Measurements from ENCODE around the gene GSX2. TPM values are rescaled to one million over a fixed set of nuclear protein-coding genes. Genes with fewer than 3 reads are reported as not detected.
A peak's percentile ranks its signal among the peaks of the same experiment; 100 is the strongest.

Gene GSX2
- total RNA-seq, 2 donors from 2014 or later = not detected

DNA sequence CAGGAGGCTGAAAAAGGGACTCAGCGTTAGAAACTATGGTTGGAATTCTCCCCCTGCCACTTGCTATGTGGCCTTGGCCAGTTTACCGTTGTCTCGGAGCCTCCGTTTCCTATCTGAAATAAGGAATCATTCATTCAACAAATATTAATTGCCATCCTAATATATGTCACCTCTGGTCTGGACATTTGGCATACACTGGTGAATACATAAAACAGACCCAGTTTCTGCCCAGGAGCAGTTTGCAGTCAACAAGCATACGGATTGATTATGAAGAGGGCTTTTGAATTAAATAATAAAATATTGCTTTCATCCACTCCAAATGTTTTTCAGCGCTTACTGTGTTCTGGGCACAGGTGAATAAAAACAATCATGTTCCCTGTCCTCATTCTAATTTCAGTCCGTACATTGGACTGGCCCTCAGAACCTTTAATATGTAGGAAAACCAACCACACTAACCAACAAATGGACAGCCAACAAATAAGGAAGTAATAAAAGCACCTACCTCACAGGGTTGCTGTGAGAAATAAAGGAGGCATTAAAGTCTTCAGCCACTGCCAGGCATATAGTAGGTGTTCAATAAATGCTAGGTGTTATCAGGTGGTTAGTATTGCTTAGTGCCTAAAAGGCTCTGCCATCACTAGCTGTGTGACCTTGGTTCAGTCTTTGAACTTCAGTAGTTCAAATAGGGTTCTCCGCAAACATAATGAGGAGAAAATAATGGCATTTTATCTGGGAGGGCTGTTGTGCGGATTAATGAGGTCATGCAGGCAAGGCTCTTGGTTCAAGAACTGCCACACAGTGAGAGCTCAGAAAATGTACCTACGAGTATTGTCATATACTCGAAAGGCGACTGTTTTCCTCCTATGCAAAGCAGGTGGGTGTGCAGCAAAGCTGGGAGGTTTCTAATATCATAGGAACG is 7.3 kb upstream of the GSX2 start:
- H3K27me3 Mint-ChIP-seq = peaks cover 66% of the 10 kb centered on the region
- no peak for ATAC-seq (replicated peaks)
- H3K27ac Mint-ChIP-seq = no peak overlapping the region
- H3K4me1 Mint-ChIP-seq = peaks cover 16% of the 10 kb centered on the region
- peaks cover 5% of the 10 kb centered on the region for H3K36me3 Mint-ChIP-seq (ENCODE audit: low read depth)
- H3K9me3 Mint-ChIP-seq = peaks cover 4% of the 10 kb centered on the region
- H3K4me3 Mint-ChIP-seq = peak overlapping the region; percentile 87

DNA sequence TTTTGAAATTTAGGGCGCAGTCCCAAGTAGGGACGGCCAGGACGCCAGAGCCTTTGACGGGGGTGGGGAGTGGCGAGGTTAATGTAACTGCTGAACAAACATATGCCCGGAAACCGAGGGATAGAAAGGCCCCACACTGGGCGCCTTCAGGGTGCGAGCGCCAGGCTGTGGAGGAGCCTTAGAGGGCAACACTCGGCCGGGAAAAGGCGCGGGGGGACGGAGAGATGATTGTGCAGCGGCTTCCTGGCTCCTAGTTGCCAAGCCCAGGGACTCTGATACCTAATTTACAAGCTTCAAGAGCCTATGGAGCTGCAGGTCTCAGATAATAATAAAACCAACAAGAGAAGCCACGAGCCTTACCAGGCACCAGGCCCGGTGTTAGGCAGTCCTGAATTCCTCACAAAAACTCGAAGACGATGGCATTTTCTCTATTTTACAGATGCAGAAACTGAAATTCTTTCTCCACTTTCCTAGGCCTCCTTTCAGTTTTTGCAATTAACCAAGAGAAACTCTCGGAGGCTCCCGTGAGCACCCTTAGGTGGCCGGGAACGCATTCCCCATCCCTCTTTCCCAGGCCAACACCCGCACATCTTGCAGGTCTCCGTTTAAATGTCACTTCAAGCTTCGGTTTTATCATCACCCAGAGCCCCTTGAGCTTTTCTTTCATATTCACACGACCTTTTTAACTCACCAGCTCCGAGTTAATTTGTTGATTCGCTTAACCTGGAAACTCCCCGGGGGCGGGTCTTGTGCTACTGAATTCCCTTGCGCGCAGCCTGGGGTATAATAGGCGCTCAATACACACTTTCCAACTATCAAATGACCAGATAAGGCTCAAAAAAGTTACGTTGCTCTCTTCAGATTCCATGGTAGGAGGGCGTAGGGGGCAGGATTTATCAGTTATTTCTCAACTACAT is 6.4 kb upstream of the GSX2 start:
- H3K27ac Mint-ChIP-seq = no peak overlapping the region
- peaks cover 5% of the 10 kb centered on the region for H3K36me3 Mint-ChIP-seq (ENCODE audit: low read depth)
- ATAC-seq (replicated peaks) = no peak
- peaks cover 16% of the 10 kb centered on the region for H3K4me1 Mint-ChIP-seq
- peak overlapping the region; percentile 87 for H3K4me3 Mint-ChIP-seq
- peaks cover 73% of the 10 kb centered on the region for H3K27me3 Mint-ChIP-seq
- peaks cover 4% of the 10 kb centered on the region for H3K9me3 Mint-ChIP-seq

DNA sequence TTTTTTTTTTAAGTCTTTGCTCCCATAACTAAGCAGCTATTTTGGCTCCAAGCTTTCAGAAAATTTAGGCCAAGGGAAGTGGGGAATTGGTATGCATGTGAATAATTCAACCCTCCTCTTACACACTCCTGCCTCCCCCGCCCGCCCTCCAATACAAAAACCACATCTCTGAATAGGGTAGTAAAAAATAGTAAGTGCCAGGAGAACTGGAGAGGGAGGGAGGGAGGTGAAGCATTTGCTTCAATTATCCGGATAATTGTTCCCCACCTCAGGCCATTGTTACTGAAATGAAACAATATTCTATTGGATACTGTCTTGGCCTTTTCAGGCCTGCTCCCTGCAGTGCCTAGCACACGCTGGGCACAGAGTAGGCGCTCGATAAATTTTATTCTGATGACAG is 5.5 kb upstream of the GSX2 start:
- H3K4me1 Mint-ChIP-seq = peaks cover 16% of the 10 kb centered on the region
- peaks cover 5% of the 10 kb centered on the region for H3K36me3 Mint-ChIP-seq (ENCODE audit: low read depth)
- peaks cover 79% of the 10 kb centered on the region for H3K27me3 Mint-ChIP-seq
- H3K4me3 Mint-ChIP-seq = no peak overlapping the region
- peaks cover 4% of the 10 kb centered on the region for H3K9me3 Mint-ChIP-seq
- no peak overlapping the region for H3K27ac Mint-ChIP-seq
- ATAC-seq (replicated peaks) = no peak

DNA sequence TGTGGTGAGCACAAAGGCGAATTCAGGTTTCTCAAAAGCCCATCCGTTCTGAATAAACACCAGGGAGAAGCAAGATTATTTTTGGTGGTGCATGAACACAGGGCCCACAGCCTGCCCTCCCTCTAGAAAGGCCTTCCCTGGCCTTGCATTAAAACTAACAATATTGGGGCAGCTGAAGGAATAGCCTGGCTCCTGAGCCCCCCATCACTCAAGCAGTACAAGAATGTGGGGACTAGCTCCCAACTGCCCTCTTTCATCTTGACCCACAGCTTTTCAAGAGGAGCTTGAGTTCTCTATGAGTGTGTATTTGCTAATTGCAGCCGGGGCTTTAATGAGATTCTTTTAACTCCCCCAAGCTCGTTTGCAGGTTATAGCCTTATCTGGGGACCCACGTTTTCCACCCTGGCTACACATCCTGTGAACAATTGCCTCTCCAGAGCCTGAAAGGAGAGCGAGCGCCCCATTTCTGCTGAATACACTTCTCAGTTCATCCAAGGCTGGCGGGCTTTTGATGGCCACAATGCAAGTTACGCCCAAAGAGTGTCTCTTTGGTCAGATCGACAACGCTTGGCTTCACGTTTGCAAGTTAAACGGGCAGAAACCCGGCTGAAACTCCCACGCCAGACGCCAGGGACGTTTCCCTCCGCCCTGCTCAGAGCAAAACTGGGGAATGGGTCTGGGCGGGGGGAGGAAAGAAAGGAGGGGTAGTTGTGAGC is 4.7 kb upstream of the GSX2 start:
- peaks cover 16% of the 10 kb centered on the region for H3K4me1 Mint-ChIP-seq
- no peak for ATAC-seq (replicated peaks)
- peaks cover 82% of the 10 kb centered on the region for H3K27me3 Mint-ChIP-seq
- peaks cover 4% of the 10 kb centered on the region for H3K9me3 Mint-ChIP-seq
- no peak overlapping the region for H3K4me3 Mint-ChIP-seq
- no peak overlapping the region for H3K27ac Mint-ChIP-seq
- H3K36me3 Mint-ChIP-seq (ENCODE audit: low read depth) = peaks cover 5% of the 10 kb centered on the region

DNA sequence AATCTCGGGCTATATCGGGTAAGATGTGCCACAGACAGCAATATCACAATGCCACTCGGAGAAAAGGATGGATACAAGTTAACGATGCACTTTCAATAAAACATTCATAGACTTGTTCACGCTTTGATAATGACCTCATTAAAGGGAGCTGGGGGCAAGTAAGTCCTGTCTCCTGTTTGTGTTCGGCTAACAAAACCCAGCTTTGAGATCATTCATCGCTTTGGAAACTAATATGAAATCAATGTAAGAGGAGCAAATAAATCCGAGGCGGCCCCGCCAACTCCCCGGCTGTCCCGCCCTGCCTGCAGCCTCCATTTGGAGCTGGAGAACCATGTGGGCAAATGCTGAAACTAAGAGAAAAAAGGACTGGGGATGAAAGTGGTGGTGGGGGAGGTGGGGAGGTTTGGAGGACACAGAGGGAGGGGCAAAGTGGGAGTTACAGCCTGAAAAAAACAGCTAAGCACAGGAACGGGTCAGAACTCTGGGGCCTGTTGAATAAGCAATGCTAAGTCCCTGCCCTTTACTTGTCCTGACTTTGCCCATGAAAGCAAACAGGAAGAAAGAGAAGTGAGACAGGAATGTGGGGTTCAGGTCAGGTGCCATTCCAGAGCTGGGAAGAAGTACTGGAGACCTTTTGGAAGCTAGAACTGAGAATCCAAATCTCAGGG is 3.5 kb upstream of the GSX2 start:
- ATAC-seq (replicated peaks) = no peak
- Mint-ChIP-seq H3K27ac (no peak overlapping the region), H3K36me3 (ENCODE audit: low read depth) (peaks cover 5% of the 10 kb centered on the region), H3K4me1 (peaks cover 12% of the 10 kb centered on the region), H3K9me3 (peaks cover 4% of the 10 kb centered on the region), H3K4me3 (no peak overlapping the region), H3K27me3 (peaks cover 79% of the 10 kb centered on the region)

DNA sequence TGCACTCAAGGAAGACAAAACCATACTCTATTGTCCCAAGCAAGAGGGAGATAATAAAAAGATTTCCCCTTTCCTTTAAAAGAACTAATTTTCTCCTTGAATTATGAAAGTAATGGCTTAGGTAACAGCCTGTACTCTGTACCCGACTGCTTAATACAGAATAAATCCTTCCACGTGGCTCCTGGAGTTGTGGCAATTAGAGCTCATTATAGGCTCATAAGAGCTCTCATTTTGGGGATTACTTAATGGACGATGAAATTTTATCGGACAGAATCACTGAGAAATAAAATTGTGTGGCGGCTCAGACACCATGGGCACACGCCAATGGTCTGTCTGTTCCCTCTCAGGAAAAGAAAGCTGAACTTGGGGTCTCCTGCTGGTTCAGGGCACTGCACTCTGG is 2.8 kb upstream of the GSX2 start:
- H3K4me1 Mint-ChIP-seq = peaks cover 6% of the 10 kb centered on the region
- peaks cover 78% of the 10 kb centered on the region for H3K27me3 Mint-ChIP-seq
- no peaks in the 10 kb centered on the region for H3K9me3 Mint-ChIP-seq
- H3K27ac Mint-ChIP-seq = no peak overlapping the region
- no peak overlapping the region for H3K4me3 Mint-ChIP-seq
- H3K36me3 Mint-ChIP-seq (ENCODE audit: low read depth) = no peaks in the 10 kb centered on the region
- no peak for ATAC-seq (replicated peaks)

DNA sequence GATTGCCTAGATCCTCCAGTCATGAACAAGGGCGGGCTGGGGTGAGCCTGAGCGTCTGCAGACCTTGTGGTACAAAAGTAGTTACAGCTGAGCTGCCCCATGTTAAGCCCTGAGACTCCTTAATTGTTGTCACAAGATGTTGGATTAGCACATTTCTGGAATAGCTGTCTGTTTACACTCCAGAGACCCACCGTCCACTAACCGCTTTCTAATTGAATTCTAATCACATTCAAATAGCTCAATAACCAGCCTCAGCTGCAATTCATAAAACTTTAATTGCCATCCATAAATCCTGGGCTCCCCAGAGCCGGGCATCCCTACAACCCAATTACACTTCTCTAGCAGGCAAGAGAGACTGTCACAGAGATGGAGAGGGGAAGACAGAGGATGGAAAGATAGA is 1.6 kb upstream of the GSX2 start:
- Mint-ChIP-seq H3K27me3 (peaks cover 81% of the 10 kb centered on the region), H3K9me3 (no peaks in the 10 kb centered on the region), H3K4me1 (peaks cover under 1% of the 10 kb centered on the region), H3K27ac (no peak overlapping the region), H3K36me3 (ENCODE audit: low read depth) (no peaks in the 10 kb centered on the region), H3K4me3 (peak overlapping the region; percentile 47)
- no peak for ATAC-seq (replicated peaks)

DNA sequence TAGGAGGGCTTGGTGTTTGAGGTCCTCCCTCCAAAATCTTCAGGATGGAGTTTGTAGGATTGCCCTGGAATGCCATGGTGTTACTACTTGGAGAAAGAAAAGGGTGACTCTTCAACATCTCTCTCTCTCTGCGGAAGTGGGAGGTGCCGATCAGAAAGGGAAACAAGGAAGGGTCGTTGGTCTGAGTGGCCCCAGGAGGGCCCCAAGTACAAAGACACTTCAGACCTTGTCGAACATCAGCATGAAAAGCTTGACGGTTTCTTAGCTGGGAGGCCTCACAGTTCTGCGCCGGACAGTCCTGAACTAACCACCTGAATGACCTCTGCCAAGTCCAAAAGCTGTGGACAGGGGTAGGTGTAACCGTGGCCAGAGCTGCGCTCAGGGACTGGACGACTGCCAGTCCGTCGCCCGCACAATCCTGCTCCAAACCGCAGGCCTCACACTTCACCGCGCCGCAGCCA is 646 bp upstream of the GSX2 start:
- no peak for ATAC-seq (replicated peaks)
- no peaks in the 10 kb centered on the region for H3K9me3 Mint-ChIP-seq
- no peaks in the 10 kb centered on the region for H3K36me3 Mint-ChIP-seq (ENCODE audit: low read depth)
- H3K4me1 Mint-ChIP-seq = no peaks in the 10 kb centered on the region
- peak overlapping the region; percentile 47 for H3K4me3 Mint-ChIP-seq
- H3K27me3 Mint-ChIP-seq = peaks cover 77% of the 10 kb centered on the region
- H3K27ac Mint-ChIP-seq = no peak overlapping the region

DNA sequence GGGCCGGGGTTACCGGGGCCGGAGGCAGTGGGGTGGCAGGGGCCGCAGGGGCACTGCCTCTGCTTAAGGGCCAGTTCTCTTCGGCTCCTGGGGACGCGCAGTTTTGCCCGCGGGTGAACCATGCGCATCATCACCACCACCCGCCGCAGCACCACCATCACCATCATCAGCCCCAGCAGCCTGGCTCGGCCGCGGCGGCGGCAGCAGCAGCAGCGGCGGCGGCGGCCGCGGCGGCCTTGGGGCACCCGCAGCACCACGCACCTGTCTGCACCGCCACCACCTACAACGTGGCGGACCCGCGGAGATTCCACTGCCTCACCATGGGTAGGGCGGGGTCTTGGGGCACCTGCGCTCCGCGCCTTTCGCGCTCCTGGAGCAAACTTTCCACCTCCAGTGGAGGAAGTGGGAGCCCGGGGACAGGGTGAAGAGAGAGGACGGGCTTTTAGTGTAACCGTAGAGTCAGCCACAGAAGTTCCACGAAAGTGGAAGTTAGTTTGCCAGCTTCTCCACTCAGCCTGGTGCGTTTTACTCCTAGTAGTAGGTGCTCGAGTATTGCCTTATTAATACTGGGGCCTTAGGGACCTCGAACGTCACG is 729 bp downstream of the GSX2 start:
- peak; percentile 19 for ATAC-seq (replicated peaks)
- H3K9me3 Mint-ChIP-seq = no peaks in the 10 kb centered on the region
- H3K4me1 Mint-ChIP-seq = peaks cover 4% of the 10 kb centered on the region
- no peak overlapping the region for H3K27ac Mint-ChIP-seq
- peak overlapping the region; percentile 69 for H3K4me3 Mint-ChIP-seq
- H3K27me3 Mint-ChIP-seq = peaks cover 76% of the 10 kb centered on the region
- no peaks in the 10 kb centered on the region for H3K36me3 Mint-ChIP-seq (ENCODE audit: low read depth)

DNA sequence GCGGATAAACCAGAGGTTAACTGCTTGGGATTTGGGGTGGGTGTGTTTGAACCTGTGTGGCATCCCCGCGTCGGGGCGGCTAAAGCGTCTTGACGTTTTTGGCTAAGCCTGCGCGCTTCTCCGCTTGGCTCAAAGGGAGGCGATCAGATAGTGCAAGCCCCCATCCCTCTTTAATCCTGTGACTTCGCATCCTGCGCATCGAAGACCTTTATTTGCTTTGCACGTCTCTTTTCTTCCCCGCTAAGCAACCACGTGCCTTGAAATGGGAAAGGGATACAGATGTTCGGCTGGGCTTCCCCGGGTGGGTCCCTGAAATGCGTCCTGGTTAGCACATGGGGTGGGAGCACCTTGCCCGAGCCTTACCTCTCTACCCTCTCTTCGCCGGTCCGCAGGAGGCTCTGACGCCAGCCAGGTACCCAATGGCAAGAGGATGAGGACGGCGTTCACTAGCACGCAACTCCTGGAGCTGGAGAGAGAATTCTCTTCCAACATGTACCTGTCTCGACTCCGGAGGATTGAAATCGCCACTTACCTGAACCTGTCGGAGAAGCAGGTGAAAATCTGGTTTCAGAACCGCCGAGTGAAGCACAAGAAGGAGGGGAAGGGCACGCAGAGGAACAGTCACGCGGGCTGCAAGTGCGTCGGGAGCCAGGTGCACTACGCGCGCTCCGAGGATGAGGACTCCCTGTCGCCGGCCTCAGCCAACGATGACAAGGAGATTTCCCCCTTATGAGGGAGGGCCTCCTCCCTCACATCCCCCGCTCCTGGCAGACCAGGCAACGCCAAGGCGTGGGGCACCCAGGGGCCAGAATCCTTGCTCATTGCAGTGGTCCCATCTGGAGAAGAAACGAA is 1.5 kb downstream of the GSX2 start:
- Mint-ChIP-seq H3K36me3 (ENCODE audit: low read depth) (no peaks in the 10 kb centered on the region), H3K4me1 (peaks cover 4% of the 10 kb centered on the region), H3K27me3 (peaks cover 77% of the 10 kb centered on the region), H3K9me3 (no peaks in the 10 kb centered on the region), H3K4me3 (peak overlapping the region; percentile 69), H3K27ac (no peak overlapping the region)
- ATAC-seq (replicated peaks) = no peak

DNA sequence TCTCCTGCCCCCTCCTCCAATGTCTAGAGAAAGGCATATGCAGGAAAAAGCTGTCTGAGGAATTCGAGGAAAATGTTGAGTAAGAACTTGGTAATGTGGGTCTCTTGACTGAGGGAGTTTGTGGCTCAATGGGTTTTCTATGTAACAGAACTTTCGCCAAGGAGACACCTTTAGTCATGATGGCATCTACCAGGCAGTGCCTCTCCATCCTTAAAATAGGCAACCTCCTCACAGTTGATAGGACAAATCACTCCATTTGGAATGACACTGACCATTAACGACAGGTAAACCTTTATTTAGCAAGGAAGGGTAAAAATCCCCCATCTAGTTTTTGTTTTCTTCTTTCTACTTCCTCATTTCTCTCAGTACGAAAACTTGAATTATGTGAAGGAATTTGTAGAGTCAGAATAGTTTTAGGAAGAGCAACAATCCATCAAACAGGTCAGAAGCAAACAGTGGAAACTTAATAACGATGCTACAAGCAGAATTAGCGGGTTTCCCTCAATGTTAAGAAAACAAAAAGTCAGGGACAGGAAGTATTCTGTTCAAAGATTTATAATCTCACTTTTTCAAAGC is 2.7 kb downstream of the GSX2 start:
- no peak for ATAC-seq (replicated peaks)
- H3K4me3 Mint-ChIP-seq = no peak overlapping the region
- no peaks in the 10 kb centered on the region for H3K36me3 Mint-ChIP-seq (ENCODE audit: low read depth)
- peaks cover 74% of the 10 kb centered on the region for H3K27me3 Mint-ChIP-seq
- H3K27ac Mint-ChIP-seq = no peak overlapping the region
- no peaks in the 10 kb centered on the region for H3K9me3 Mint-ChIP-seq
- peaks cover 12% of the 10 kb centered on the region for H3K4me1 Mint-ChIP-seq

DNA sequence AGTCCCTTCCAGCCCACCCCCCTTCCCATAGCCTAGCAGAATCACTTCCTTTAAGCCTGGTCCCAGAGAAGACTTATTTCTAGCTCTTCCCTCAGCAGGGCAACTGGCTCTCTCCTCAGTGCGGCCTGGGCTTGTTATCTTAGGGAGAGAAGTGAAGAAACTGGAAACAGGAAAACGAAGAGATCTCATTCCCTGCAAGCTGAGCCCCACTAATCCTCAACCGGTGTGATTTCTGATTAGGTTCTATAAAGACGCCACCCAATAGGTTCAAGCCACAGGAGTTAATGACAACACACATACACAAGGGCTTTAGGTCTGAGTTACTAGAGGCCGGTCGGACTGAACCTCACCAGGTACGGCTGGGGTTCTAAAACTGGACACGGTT is 3.2 kb downstream of the GSX2 start:
- Mint-ChIP-seq H3K27ac (no peak overlapping the region), H3K27me3 (peaks cover 72% of the 10 kb centered on the region), H3K9me3 (no peaks in the 10 kb centered on the region), H3K4me1 (peaks cover 16% of the 10 kb centered on the region), H3K36me3 (ENCODE audit: low read depth) (no peaks in the 10 kb centered on the region), H3K4me3 (no peak overlapping the region)
- ATAC-seq (replicated peaks) = no peak

All from activated T-helper 17 cell treated with anti-CD3 and anti-CD28 coated beads, Interleukin-2, amount 50 U/mL, for 72 hours (primary cell).